SW 1271 (cell line): ENCODE measurements around the gene ATXN2.
A peak's percentile ranks its signal among the peaks of the same experiment; 100 is the strongest.
"Not testable (repeated sequence)": the region's sequence is repeated elsewhere in the genome, so short reads cannot be mapped to it uniquely, and the experiment has no call there.

Experiments
- DNase-seq, 2 experiments: peaks; one replicate each; lab custom pipeline; 2025; lab: John Stamatoyannopoulos, UW

ATXN2 gene

GRCh38 chr12:111599453-111600204 is 514 bp upstream of the ATXN2 start:
- DNase-seq: peak; percentile 78 to 93

DNA sequence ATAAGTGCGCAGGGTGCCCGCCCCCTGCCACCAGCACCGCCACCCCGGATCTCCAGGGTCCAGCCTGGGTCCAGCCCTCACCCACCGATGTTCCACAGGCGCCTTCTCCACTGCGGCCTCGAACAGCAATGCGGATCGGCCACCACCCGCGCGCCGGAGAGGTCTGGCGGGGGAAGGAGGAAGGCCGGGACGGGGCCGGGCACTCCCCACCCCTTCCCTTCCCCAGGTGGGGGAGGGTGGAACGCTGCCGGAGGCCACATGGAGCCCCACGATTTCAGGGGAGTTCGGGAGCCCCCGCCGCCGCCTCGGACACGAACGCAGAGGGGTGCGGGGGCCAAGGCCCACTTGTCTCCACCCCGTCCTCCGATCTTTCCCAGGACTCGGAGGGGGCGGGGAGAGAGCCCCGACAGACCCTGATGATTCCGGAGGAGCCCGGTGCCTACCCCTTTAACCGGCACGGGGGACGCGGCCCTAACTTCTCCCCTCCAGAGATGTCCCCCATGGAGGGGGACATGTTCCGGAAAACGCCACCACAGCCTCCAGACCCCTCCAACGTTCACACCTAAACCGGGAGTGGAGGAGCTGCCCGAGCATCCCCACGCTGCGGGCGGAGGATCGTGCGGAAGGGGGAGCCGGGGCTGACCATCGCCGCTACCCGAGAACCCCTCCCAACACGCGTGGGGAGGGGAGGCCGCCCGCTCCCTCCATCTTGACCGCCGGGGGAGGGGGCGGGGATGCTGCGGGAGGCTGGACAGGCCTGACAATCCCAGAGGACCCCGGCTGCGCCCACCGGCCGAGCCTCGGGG is 1.1 kb downstream of the ATXN2 start:
- DNase-seq: peak in 1 of 2 experiments; percentile 55

- DNase-seq: peak; percentile 59 to 77
Measured at GRCh38 chr12:111596985-111597830, 1.9 kb downstream of the ATXN2 start.

DNA sequence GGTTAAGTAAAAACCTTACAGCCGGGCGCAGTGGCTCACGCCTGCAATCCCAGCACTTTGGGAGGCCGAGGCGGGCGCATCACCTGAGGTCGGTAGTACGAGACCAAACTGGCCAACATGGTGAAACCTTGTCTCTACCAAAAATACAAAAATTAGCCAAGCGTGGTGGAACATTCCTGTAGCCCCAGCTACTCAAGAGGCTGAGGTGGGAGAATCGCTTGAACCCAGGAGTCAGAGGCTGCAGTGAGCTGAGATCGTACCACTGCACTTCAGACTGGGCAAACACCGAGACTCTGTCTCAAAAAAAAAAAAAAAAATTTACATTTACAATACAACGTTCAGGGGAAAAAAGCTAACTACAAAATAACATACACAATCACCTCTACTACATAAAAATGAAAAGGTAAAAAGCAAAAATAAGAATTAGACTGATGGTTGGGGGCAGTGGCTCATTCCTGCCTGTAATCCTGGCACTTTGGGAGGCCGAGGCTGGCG is 3.7 kb downstream of the ATXN2 start:
- not testable (repeated sequence) for DNase-seq

DNA sequence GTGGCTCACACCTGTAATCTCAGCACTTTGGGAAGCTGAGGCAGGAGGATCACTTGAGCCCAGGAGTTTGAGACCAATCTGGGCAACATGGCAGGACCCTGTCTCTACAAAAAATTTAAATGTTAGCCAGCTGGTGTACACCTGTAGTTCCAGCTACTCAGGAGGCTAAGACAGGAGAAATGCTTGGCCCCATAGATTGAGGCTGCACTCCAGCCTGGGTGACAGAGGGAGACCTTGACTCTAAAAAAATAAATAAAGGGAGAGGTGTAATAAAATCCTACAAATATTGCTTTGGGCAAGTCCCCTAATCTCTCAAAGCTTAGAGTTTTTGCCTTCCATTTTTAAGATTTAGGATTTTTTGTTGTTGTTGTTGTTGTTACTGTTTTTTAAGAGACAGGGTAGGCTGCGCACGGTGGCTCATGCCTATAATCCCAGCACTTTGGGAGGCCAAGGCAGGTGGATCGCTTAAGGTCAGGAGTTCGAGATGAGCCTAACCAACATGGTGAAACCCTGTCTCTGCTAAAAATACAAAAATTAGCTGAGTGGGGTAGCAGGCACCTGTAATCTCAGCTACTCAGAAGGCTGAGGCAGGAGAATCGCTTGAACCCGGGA is 7.6 kb downstream of the ATXN2 start:
- DNase-seq: not testable (repeated sequence)

- no peak for DNase-seq
Measured at GRCh38 chr12:111590552-111590951, 8.6 kb downstream of the ATXN2 start.

DNA sequence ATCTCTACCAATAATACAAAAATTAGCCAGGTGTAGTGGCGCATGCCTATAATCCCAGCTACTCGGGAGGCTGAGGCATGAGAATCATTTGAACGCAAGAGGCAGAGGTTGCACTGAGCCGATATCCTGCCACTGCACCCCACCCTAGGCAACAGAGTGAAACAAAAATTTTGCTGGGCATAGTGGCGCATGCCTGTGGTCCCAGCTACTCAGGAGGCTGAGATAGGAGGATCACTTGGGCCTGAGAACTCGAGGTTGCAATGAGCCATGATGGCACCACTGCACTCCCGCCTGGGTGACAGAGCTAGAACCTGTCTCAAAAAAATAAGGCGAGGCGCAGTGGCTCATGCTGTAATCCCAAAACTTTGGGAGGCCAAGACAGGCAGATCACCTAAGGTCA is 9.5 kb downstream of the ATXN2 start:
- DNase-seq: no peak

GRCh38 chr12:111588010-111588409 is 11.1 kb downstream of the ATXN2 start:
- no peak for DNase-seq

- DNase-seq: no peak
Measured at GRCh38 chr12:111586986-111587385, 12.1 kb downstream of the ATXN2 start.

DNA sequence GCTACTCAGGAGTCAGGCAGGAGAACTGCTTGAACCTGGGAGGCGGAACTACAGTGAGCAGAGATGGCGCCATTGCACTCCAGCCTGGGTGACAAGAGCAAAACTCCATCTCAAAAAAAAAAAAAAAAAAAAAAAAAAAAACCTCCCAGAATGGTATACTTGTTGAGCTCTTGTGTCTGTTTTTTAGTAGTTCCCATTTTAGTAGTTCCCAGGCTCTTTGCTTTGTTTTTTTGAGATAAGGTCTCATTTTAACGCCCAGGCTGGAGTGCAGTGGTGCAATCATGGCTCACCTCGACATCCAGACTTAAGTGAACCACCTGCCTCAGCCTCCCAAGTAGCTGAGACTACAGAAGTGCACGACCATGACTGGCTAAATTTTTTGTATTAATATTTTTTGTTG is 13.4 kb downstream of the ATXN2 start:
- no peak for DNase-seq

- DNase-seq: no peak
Measured at GRCh38 chr12:111584959-111585358, 14.2 kb downstream of the ATXN2 start.

DNA sequence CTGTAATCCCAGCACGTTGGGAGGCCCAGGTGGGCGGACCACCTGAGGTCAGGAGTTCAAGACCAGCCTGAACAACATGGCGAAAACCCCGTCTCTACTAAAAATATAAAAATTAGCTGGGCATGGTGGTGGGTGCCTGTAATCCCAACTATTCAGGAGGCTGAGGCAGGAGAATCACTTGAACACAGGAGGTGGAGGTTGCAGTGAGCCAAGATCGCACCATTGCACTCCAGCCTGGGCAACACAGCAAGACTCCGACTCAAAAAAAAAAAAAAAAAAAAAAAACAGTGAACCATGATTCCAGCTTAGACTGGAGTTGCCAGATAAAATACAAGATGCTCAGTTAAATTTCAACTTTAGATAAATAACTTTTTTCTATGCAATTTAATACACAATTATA is 15.6 kb downstream of the ATXN2 start:
- not testable (repeated sequence) for DNase-seq

DNA sequence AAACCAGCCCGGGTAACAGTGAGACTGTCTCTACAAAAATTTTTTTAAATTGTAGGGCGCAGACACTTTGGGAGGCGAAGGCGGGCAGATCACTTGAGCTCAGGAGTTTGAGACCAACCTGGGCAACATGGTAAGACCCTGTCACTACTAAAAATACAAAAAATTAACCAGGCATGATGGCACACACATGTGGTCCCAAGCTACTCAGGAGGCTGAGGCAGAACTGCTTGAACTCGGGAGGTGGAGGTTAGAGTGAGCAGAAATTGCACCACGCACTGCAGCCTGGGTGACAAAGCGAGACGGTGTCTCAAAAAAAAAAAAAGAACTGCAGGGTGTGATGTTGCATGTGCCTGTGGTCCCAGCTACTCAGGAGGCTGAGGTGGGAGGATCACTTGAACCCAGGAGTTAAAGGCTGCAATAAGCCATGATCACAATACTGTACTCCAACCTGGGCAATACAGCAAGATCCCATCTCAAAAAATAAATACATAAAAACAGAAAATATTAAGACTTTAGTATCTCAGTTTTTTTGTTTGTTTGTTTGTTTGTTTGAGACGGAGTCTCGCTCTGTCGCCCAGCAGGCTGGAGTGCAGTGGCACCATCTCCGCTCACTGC is 16.9 kb downstream of the ATXN2 start:
- DNase-seq: no peak

DNA sequence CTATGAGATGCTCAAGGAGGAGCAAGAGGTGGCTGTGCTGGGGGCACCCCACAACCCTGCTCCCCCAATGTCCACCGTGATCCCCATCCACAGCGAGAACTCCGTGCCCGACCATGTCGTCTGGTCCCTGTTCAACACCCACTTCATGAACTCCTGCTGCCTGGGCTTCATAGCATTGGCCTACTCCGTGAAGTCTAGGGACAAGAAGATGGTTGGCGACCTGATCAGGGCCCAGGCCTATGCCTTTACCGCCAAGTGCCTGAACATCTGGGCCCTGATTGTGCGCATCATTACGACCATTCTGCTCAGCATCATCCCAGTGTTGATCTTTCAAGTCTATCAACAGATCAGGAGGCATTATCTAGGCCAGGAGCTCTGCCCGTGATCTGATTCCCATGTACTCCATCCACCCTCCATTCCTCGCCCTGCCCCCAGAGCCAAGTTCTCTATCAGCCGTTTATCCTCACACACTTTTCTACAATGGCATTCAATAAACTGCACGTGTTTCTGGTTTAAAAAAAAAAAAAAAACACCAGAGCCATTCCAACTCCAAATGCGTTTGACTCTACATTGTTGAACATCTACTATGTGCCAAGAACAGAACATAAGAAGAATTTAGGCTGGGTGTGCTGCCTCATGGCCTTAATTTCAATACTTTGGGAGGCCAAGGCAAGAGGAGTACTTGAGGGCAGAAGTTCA is 17.5 kb downstream of the ATXN2 start:
- no peak for DNase-seq

DNA sequence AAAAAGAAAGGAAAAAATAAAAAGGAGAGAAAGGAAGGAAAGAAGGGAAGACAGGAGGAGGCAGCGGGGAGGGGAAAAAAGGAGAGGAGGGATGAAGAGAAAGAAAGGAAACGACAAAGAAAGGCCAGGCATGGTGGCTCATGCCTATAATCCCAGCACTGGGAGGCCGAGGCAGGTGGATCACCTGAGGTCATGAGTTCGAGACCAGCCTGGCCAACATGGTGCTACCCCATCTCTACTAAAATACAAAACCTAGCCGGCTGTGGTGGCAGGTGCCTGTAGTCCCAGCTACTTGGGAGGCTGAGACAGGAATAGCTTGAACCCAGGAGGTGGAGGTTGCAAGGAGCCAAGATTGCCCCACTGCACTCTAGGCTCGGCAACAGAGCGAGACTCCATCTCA is 18.4 kb downstream of the ATXN2 start:
- no peak for DNase-seq

DNA sequence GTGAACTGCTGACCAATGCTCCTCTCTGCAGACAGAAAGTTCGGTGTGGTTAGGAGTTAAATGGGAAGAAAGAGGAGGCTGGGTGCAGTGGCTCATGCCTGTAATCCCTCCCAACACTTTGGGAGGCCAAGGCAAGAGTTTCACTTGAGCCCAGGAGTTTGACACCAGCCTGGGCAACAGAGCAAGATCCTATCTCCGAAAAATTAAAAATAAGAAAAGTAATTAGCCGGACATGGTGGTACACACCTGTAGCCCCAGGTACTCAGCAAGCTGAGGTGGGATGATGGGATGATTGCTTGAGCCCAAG is 19.0 kb downstream of the ATXN2 start:
- DNase-seq: no peak

DNA sequence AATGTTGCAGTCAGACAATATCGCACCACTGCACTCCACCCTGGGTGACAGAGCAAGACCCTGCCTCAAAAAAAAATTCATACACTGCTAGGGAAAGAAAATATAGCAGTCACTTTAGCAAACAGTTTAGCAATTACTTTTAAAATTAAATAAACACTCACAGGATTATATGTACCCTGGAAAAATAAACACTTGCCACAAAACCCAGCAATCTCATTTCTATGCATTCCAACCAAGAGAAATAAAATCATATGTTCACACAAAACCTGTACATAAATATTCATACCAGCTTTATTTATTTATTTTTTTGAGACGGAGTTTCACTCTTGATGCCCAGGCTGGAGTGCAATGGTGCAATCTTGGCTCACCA is 20.2 kb downstream of the ATXN2 start:
- DNase-seq: no peak

DNA sequence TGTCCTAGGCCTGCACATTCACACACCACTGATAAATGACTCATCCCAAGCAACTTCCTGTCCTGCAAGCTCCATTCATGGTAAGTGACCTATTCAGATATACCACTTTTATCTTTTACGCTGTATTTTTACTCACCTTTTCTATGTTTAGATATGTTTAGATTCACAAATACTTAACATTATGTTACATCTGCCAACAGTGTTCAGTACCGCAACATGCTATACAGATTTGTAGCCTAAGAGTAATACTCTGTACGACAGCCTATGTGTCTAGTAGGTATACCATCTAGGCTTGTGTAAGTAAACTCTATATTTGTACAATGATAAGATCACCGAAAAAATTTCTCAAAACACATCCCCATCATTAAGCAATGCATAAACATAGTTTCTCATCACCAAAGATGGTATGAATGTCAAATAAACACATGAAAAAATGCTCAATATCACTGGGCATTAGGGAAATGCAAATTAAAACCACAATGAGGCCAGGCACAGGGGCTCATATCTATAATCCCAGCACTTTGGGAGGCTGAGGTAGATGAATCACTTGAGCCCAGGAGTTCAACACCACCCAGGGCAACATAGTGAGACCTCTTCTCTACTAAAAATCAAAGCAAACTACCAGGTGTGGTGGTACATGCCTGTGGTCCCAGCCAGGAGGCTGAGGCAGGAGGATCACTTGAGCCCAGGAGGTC is 20.7 kb downstream of the ATXN2 start:
- DNase-seq: peak in 1 of 2 experiments; percentile 86

DNA sequence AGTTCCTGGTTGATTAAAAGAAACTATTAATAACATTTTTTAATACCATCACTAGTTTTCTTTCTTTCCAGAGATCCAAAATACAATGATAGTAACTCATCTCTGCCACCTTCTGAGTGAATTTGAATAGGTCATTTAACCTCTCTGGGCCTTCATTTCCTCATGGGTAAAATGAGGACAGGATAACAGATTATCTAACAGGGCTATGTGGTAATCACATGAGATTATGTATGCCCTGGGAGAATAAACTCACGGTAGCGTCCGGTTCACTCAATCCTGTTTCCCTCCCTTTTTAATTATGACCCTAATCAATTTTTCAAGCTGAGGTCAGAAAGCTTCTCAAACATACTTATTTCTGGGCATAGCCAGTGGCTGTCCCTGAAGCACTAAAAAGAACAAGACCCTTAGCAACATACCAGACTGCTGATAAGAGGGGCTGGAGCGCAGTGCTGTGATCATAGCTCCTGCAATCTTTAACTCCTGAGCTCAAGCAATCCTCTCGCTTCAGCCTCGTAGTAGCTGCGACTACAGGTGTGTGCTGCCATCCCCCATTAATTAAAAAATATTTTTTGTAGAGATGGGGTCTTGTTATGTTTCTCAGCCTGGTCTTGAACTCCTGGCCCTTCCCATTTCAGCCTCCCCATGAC is 24.2 kb downstream of the ATXN2 start:
- no peak for DNase-seq

- no peak for DNase-seq
Measured at GRCh38 chr12:111573476-111573875, 25.6 kb downstream of the ATXN2 start.
